Hepatocyte (in vitro differentiated cells): ENCODE results near the gene MON1A. TPM values are rescaled to one million over a fixed set of nuclear protein-coding genes. Genes with fewer than 3 reads are reported as not detected.
A peak's percentile ranks its signal among the peaks of the same experiment; 100 is the strongest.
"Not testable (repeated sequence)": the region's sequence is repeated elsewhere in the genome, so short reads cannot be mapped to it uniquely, and the experiment has no call there.

Experiments
- DNase-seq: peaks from one replicate; pipeline ENCODE4 v3.0.0-alpha.2; 2016; ENCODE audit warnings: low spot score
- H2AFZ ChIP-seq: fragments of 200-600 bp; sonication (generic); 2 replicates; pipeline ENCODE4 v1.6.0; 2016; ENCODE audit warnings: antibody characterized with exemption, mild to moderate bottlenecking
- H3K27ac ChIP-seq: fragments of 200-600 bp; sonication (generic); 2 replicates; pipeline ENCODE4 v1.5.1; 2016; ENCODE audit warnings: mild to moderate bottlenecking
- H3K27me3 ChIP-seq: fragments of 200-600 bp; sonication (generic); 2 replicates; pipeline ENCODE4 v1.6.1; 2016
- H3K36me3 ChIP-seq: fragments of 200-600 bp; sonication (generic); replicated peaks from 2 replicates; pipeline ENCODE4 v1.5.1; 2016; ENCODE audit warnings: low read depth; ENCODE audit not compliant: insufficient read depth
- H3K4me1 ChIP-seq: fragments of 200-600 bp; sonication (generic); 2 replicates; pipeline ENCODE4 v1.5.1; 2016; ENCODE audit warnings: mild to moderate bottlenecking, moderate library complexity; ENCODE audit not compliant: insufficient read depth
- H3K4me2 ChIP-seq: fragments of 200-600 bp; sonication (generic); 2 replicates; pipeline ENCODE4 v1.6.0; 2016
- H3K4me3 ChIP-seq: fragments of 200-600 bp; sonication (generic); 2 replicates; pipeline ENCODE4 v1.5.1; 2016; ENCODE audit warnings: mild to moderate bottlenecking
- H3K79me2 ChIP-seq: fragments of 200-600 bp; sonication (generic); 2 replicates; pipeline ENCODE4 v1.6.0; 2017; ENCODE audit warnings: mild to moderate bottlenecking
- H3K9me2 ChIP-seq: fragments of 200-600 bp; sonication (generic); replicated peaks from 2 replicates; pipeline ENCODE4 v1.6.0; 2017; ENCODE audit warnings: mild to moderate bottlenecking; ENCODE audit not compliant: insufficient read depth
- H3K9me3 ChIP-seq: fragments of 200-600 bp; sonication (generic); 2 replicates; pipeline ENCODE4 v1.5.1; 2016; ENCODE audit warnings: low read depth, mild to moderate bottlenecking
- H4K20me1 ChIP-seq: fragments of 200-600 bp; sonication (generic); 2 replicates; pipeline ENCODE4 v1.6.0; 2016; ENCODE audit warnings: mild to moderate bottlenecking; ENCODE audit not compliant: insufficient read depth, poor library complexity, severe bottlenecking
- CTCF ChIP-seq: fragments of 200-600 bp; sonication (generic); IDR thresholded peaks from 2 replicates; pipeline ENCODE4 v1.5.1; 2016; ENCODE audit warnings: antibody characterized with exemption, mild to moderate bottlenecking; ENCODE audit not compliant: poor library complexity
- EZH2 ChIP-seq: fragments of 200-600 bp; sonication (generic); IDR thresholded peaks from 2 replicates; pipeline ENCODE4 v1.6.1; 2016; ENCODE audit warnings: antibody characterized with exemption, mild to moderate bottlenecking, borderline replicate concordance
- EZH2phosphoT487 ChIP-seq: fragments of 200-600 bp; sonication (generic); IDR thresholded peaks from one replicate; pipeline ENCODE4 v1.6.1; 2018; ENCODE audit warnings: antibody characterized with exemption, mild to moderate bottlenecking, low read depth, moderate library complexity; ENCODE audit not compliant: unreplicated experiment, severe bottlenecking
- WGBS: methylation state at CpG from one replicate; pipeline ENCODE4 v1.1.6; 2016; ENCODE audit warnings: low lambda C conversion rate; ENCODE audit errors: missing lambda C conversion rate; 5-methylcytosine and 5-hydroxymethylcytosine counted together
- polyA plus RNA-seq: library from polyadenylated mRNA; unstranded; fragments of >200 nt; fragmentation: Nextera tagmentation; extraction: Ambion mirVana; gene quantifications from 2 replicates; pipeline ENCODE4 v1.2.1, GENCODE V29; 2016
- total RNA-seq: library from RNA; depleted of rRNA; stranded (reverse); fragments of >200 nt; gene quantifications from 2 replicates; pipeline ENCODE4 v1.2.3, GENCODE V29; 2014

Gene MON1A
- total and polyA plus RNA-seq, 2 experiments from 2014 or later: 9.5 to 10.7 TPM

GRCh38 chr3:49906073-49906743 is 23.4 kb downstream of the MON1A start:
- TF ChIP-seq EZH2phosphoT487: no peak
- peak; percentile 80 for TF ChIP-seq CTCF
- Histone ChIP-seq H3K27ac (peak overlapping the region; percentile 72), H3K36me3 (no peaks in the 10 kb centered on the region), H3K27me3 (no peaks in the 10 kb centered on the region), H3K9me3 (no peaks in the 10 kb centered on the region), H3K4me2 (peak overlapping the region; percentile 68), H3K4me3 (no peak overlapping the region), H4K20me1 (no peaks in the 10 kb centered on the region), H3K79me2 (no peaks in the 10 kb centered on the region), H3K9me2 (no peaks in the 10 kb centered on the region), H2AFZ (peak overlapping the region; percentile 14), H3K4me1 (peaks cover 36% of the 10 kb centered on the region)
- 30% methylated on average over 15 of the region's 15 CpGs for WGBS
- DNase-seq: peak; percentile 75

GRCh38 chr3:49904448-49904847 is 25.2 kb downstream of the MON1A start:
- H2AFZ ChIP-seq, H3K4me3 ChIP-seq, H3K27me3 ChIP-seq, H3K36me3 ChIP-seq, H3K79me2 ChIP-seq, DNase-seq, H3K9me2 ChIP-seq, H4K20me1 ChIP-seq, H3K9me3 ChIP-seq, H3K27ac ChIP-seq: not testable (repeated sequence)
- Histone ChIP-seq H3K4me1 (peaks cover 42% of the 10 kb centered on the region), H3K4me2 (peak overlapping the region; percentile 67)
- WGBS: 99% methylated on average over 13 of the region's 13 CpGs

GRCh38 chr3:49903451-49904424 is 25.9 kb downstream of the MON1A start, which contains the start of gene MST1R:
Gene MST1R (minus strand): TSS chr3:49903873. CDS start chr3:49903609, 264 bp downstream.
- Histone ChIP-seq H3K4me1 (peaks cover 42% of the 10 kb centered on the region), H3K9me3 (no peaks in the 10 kb centered on the region), H2AFZ (no peak within 1 kb of the TSS), H3K79me2 (no peaks in the 10 kb centered on the region), H4K20me1 (no peaks in the 10 kb centered on the region), H3K4me2 (peak within 1 kb of the TSS; percentile 67), H3K27ac (peak within 1 kb of the TSS; percentile 54), H3K4me3 (no peak within 1 kb of the TSS), H3K9me2 (no peaks in the 10 kb centered on the region), H3K27me3 (no peaks in the 10 kb centered on the region), H3K36me3 (no peaks in the 10 kb centered on the region)
- TF ChIP-seq EZH2phosphoT487: no peak
- TF ChIP-seq CTCF: no peak
- no peak for TF ChIP-seq EZH2
- DNase-seq: peak; percentile 92
- 53% methylated on average over 47 of the region's 65 CpGs for WGBS
